Glomerular visceral epithelial cell (primary cell): ENCODE measurements around the gene TMEM106B.
A peak's percentile ranks its signal among the peaks of the same experiment; 100 is the strongest.

Experiments
- DNase-seq: peaks from one replicate; pipeline ENCODE4 v3.0.0-alpha.2; 2016; ENCODE audit errors: extremely low spot score

Gene TMEM106B

DNA sequence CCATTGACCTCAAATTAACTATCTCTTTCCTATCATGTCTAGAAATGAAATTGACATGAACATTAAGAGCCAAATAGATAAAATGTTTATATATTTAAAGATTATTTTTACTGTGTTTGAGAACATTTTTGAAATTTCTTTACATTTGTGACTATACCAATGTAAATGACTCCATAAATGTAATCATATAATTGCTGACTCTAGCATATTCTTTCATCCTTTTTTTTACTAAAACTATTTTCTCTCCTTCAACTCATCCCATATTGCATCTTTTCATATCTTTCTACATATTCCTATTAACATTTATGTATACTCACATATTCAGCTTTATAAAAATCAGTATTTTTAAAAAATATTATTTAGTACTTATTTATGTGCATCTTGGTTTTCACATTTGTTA lies 16.9 kb downstream of the TMEM106B start:
- no peak for DNase-seq

GRCh38 chr7:12229046-12229445 lies 18.0 kb downstream of the TMEM106B start:
- no peak for DNase-seq

GRCh38 chr7:12231097-12231496 lies 20.0 kb downstream of the TMEM106B start:
- no peak for DNase-seq

DNA sequence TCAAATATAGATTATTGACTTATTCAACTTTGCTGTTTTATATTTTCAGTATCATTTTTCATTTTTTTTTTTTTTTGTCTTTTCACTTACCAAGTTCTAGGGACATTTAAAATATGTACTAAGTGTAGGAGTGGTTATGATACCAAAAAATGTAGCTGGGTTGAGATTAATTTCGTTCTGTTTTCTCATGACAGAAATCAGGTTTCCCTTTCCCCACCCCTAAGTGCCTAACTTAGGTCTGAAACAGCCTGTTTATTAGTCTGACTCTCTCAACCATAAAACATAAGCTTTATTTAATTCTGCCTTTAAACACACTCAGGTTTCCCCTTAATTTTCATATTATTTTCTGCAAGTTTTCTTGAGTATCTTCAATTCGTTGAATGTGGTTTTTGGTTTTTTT lies 22.1 kb downstream of the TMEM106B start:
- DNase-seq, result no peak

DNA sequence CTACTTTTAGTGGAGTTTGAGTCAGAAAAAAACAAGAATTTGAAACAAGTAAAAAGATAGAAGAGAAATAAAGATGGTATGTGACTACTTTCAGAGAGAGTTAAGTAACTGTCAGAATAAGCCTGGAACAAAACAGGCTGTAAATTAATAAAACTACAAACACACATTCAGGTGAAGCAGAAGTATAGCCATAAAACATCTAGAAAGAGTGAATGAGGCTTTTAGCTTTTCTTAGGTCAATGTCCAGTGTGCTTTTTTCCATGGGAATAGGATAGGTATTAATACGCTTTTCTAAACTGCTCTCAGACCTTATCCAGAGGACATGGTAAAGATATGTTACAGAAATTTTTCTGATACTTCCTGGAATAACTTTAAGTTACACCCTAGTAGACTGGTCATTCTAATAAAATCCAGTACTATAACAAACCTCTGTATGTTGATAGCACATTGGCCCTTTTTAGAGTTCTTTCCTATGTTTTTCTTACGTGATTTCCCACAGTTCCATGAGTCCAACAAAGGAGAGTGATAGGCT lies 23.3 kb downstream of the TMEM106B start:
- no peak for DNase-seq

DNA sequence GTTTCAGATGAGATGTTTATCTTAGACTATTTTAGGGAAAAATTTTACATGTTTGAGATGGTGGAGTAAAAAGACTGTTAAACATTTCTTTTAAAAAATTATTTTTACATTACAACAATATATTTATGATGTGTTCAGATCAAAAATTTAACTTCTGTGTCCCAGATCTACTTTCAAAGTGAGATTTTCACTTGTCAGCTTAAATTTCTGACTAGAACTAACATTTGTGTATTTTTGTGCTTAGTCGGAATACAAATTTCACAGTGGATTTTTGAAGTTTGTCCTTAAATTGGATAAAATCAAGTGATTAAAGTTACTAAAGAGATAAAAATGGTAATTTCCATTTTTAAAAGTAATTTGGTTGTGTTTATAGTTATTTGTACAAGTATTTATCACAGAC lies 24.9 kb downstream of the TMEM106B start:
- no peak for DNase-seq

- DNase-seq, result no peak
Observed at GRCh38 chr7:12237007-12237406, 25.9 kb downstream of the TMEM106B start.

GRCh38 chr7:12239806-12240205 lies 28.7 kb downstream of the TMEM106B start:
- no peak for DNase-seq

DNA sequence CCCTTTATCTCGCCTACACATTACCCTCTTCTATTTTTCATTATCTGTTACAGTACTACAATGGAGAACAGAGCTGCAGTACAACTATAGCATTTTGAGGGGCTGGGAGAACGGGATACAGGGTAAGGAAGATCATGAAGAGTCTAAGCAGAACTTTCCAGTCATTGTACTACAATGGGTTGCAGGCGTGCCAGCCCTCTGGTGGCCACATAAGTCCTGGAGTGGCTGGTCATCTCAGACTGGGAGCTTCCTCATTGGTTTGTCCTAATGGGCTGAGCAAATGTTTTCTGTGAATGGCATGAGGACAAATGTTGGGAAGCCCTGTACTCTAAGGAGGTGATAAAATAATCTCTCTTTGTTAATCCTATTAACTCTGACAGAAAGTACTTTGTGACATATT lies 33.0 kb downstream of the TMEM106B start:
- peak; percentile 10 for DNase-seq

DNA sequence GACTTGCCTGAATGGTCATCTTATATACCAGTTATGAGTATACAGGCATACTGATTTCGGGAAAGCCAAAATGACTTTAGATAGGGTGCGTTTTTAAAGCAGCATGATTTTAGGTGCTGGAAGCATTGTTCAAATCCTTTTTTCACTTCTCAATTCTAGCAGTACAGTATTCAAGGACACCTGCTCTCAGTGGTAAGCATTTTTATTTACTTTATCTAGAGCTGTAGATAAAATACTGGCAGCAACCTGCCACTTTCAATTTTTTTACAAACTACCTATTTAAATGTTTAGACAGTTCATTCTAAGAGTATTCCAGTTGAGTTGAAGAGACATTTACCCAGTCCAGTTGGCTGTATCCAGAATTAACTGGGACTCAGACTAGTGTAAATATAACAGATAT lies 33.6 kb downstream of the TMEM106B start:
- DNase-seq, result no peak

GRCh38 chr7:12249706-12250105 lies 38.6 kb downstream of the TMEM106B start:
- no peak for DNase-seq

DNA sequence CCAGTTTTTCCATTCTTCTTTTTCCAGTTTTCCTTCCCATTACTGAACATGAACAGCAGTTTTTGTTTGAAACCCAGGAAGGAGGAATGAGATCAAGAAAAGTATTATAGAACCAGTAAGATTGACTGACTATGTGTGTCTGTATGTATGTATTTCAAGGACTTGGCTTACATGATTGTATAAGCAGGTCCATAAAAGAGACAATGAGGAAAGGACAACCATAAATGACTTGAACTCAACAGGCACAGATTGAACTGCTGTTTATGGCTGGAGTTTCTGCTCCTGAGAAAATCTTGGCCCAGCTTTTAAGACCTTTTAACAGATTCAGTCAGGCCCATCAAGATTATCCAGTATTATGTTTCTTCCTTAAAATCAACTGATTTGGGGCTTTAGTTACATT lies 39.1 kb downstream of the TMEM106B start:
- no peak for DNase-seq

DNA sequence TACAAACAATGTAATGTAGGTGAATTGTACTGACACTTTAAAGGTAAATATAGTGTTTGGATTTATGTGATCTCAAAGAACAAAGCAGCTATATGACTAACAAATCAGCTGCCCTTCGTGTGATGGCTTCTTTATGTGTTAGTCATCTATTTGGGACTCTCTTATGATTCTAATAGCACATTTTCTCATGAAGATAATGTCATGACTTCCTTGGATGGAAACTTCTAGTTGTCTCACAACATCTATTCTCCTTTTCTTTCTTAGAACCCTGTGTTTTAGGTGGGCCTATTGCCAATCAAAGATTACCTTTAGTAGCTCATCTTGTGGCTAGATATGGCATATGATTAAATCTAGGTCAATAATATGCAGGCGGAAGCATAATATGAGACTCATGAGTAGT lies 45.0 kb downstream of the TMEM106B start:
- DNase-seq, result no peak

- peak; percentile 47 for DNase-seq
Observed at GRCh38 chr7:12257582-12257981, 46.5 kb downstream of the TMEM106B start.

GRCh38 chr7:12258074-12258473 lies 47.0 kb downstream of the TMEM106B start:
- no peak for DNase-seq

DNA sequence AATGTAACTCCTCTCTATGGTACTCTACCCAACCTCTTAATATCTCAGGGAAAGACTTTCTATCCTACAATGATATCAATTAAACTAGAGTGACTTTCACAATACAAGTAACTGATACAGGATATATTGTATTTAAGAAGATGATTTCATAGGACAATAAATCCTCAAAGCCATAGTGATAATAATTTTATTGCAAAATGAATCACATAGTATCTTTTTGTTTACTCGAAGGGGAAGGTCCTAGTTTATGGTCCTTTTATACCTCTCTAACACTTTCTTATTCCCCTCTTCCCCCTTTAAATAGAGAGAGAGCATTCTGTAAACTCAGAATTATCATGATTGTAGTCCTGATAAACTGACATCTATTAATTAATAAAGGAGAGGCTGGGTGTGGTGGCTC lies 56.4 kb downstream of the TMEM106B start:
- no peak for DNase-seq

- DNase-seq, result no peak
Observed at GRCh38 chr7:12269100-12269895, 58.2 kb downstream of the TMEM106B start.

- DNase-seq, result no peak
Observed at GRCh38 chr7:12281038-12281437, 69.9 kb downstream of the TMEM106B start.

GRCh38 chr7:12287901-12288300 lies 76.8 kb downstream of the TMEM106B start:
- no peak for DNase-seq

DNA sequence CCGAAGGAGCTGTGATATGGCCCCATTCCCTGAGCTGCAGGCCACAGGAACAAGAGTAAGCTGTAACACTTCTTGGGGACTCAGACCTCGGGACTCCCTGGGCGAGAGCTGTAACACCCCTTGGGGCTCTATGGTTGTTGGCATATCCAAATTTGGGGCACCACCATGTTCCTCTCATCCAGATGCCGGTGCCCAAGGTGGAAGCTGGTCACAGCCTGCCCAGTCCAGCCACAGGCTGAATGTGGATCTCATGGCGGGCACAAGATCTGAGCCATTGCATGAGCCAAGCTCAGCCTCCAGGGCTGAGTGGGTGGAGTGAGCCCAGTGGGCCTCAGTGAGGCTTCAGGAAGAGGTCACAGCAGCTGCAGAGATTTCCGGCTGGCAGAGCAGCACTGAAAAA lies 78.9 kb downstream of the TMEM106B start:
- DNase-seq, result no peak

- DNase-seq, result no peak
Observed at GRCh38 chr7:12290761-12291160, 79.7 kb downstream of the TMEM106B start.

GRCh38 chr7:12291870-12292269 lies 80.8 kb downstream of the TMEM106B start:
- no peak for DNase-seq
